Subcutaneous abdominal adipose tissue (tissue), 5 donors: ENCODE data around the gene TMEM259.

Experiments
- H3K27ac ChIP-seq: one replicate; pipeline ENCODE4 v1.7.0; 2013; ENCODE audit warnings: low read depth, mild to moderate bottlenecking, inconsistent platforms, low read length, moderate library complexity
- H3K27me3 ChIP-seq, 5 donors: one replicate each; pipeline ENCODE4 v1.7.0; 2013; ENCODE audit warnings: low read length in 5 of 5, inconsistent platforms in 1 of 5; ENCODE audit not compliant: control insufficient read depth in 5 of 5, insufficient read depth in 4 of 5
- H3K36me3 ChIP-seq, 5 donors: one replicate each; pipeline ENCODE4 v1.7.0; 2013; ENCODE audit warnings: low read length in 5 of 5; ENCODE audit not compliant: control insufficient read depth in 5 of 5, insufficient read depth in 5 of 5
- H3K4me1 ChIP-seq, 5 donors: one replicate each; pipeline ENCODE4 v1.7.0; 2013; ENCODE audit warnings: low read length in 5 of 5, mild to moderate bottlenecking in 3 of 5, moderate library complexity in 1 of 5; ENCODE audit not compliant: control insufficient read depth in 5 of 5, insufficient read depth in 5 of 5
- H3K4me3 ChIP-seq, 5 donors: one replicate each; pipeline ENCODE4 v1.7.0; 2013; ENCODE audit warnings: low read length in 5 of 5, low read depth in 1 of 5
- H3K9ac ChIP-seq, 5 donors: one replicate each; pipeline ENCODE4 v1.7.0; 2013; ENCODE audit warnings: low read length in 5 of 5, mild to moderate bottlenecking in 4 of 5, moderate library complexity in 3 of 5
- H3K9me3 ChIP-seq, 5 donors: one replicate each; pipeline ENCODE4 v1.7.0; 2013; ENCODE audit warnings: low read length in 5 of 5; ENCODE audit not compliant: control insufficient read depth in 5 of 5
- donor health status: healthy.
- donor health status: healthy.
- donor health status: healthy.
- donor health status: healthy.
- donor health status: healthy.

Gene TMEM259

DNA sequence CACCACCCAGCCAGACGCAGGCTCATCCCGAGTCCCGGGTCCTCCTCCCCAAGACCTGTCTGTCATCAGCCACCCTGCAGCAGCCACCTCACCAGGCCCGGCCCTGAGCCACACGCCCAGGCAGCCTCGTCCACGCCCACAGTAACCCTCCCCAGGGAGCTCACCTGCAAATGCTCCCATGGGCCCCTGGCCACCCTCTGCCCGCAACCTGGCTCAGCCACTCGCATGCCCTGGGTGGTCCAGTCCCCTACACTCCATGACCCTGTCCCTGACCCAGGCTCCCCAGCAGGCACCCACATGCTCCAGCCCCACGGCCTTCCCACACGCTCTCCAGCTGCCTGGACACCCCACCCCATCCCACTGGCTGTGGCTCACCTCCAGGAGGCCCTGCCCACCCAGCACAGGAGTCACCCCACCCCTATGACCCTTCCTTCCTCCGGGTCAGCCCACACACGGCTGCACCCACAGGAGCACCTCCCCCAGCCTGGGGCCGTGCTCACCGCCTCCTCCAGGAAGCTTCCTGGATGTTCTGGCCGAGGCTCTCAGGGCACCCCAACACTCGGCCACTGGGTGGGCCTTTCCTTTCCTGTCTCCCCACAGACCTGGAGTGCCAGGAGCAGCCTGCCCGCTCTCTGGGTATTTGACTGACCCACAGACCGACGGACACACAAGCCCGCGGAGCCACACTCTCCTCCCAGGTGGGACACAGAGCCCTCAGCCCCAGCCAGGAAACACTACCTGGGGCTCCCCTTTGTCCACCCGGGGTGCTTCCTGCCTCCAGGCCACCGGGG lies 3.6 kb downstream of the TMEM259 start:
- H3K27me3 ChIP-seq: no peaks in the 10 kb centered on the region
- no peaks in the 10 kb centered on the region for H3K9me3 ChIP-seq
- peak overlapping the region; percentile 16 for H3K27ac ChIP-seq
- peaks cover 13 to 65% (median 51%) of the 10 kb centered on the region in 5 donors for H3K4me1 ChIP-seq
- H3K36me3 ChIP-seq: peaks cover 0 to 23% (median 18%) of the 10 kb centered on the region in 5 donors
- peak overlapping the region in 2 of 5 donors; percentile 1 to 48 for H3K9ac ChIP-seq
- H3K4me3 ChIP-seq: peak overlapping the region in 2 of 5 donors; percentile 17 to 40

DNA sequence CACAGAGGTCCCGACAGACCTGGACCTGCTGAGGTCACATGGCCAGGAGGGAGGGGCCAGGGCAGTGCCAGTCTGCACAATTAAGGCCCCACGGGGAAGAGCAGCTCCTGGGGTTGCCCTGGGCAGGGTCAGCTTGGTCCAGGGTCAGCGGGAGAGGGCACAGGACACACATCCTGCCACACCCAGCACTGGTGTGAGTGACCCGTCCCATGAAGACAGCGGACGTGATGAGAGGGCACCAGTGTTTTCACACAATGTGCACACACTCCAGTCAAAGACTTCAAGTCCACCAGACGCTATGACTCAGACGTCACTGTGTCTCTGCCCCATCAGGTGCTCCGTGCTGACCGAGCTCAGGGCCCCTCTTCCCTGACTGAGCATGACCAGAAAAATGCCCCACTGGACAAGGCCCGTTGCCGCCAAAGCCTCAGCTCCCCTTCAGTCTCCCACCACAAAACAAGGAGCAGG lies 4.2 kb downstream of the TMEM259 start:
- H3K9ac ChIP-seq: peak overlapping the region in 3 of 5 donors; percentile 1 to 48 (median 44)
- peak overlapping the region in 3 of 5 donors; percentile 4 to 40 (median 17) for H3K4me3 ChIP-seq
- H3K27ac ChIP-seq: no peak overlapping the region
- H3K36me3 ChIP-seq: peaks cover 0 to 30% (median 24%) of the 10 kb centered on the region in 5 donors
- H3K4me1 ChIP-seq: peaks cover 13 to 63% (median 51%) of the 10 kb centered on the region in 5 donors
- no peaks in the 10 kb centered on the region for H3K27me3 ChIP-seq
- no peaks in the 10 kb centered on the region for H3K9me3 ChIP-seq

DNA sequence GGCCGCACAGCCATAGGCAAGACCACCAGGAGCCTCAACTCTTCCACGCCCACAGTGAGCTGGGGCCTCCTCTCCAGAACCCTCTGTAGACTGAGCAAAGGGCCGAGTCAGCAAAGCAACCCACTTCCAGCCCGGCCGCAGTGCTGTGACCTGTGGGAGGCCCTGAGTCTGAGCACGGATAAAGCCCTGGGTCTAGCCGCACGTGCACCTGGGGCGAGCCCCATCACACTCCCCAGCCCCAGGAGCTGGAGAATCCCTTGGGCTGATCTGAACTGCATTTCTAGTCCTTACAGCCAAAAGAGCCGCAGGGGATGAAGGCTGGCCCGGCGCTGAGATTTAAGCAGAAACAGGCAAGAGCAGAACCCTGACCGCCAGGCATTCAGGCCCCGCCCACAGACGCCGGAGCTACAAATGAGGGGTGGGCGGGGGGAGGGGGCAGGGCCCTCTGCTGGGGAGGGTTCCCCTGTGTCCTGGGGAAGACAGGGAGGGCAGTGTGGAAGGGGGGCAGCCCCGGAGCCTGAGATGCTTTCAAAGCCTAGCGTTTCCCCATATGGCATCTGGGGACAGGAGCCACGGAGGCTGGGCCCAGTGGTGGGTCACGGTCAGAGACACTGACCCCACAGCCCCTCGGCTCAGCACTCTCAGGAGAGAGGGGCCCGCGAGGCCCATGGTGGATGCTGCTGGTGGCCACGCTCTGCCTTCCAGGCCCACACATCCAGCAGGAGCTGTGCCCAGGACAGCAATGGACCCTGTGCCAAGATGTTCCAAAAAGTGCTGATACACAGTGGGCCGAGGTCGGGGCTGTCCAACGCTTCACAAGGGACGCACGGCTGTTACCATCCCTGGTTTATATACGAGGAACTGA lies 4.9 kb downstream of the TMEM259 start:
- H3K4me1 ChIP-seq: peaks cover 13 to 60% (median 51%) of the 10 kb centered on the region in 5 donors
- peak overlapping the region in 1 of 5 donors; percentile 48 for H3K9ac ChIP-seq
- H3K27me3 ChIP-seq: no peaks in the 10 kb centered on the region
- H3K27ac ChIP-seq: no peak overlapping the region
- peak overlapping the region in 3 of 5 donors; percentile 4 to 40 (median 17) for H3K4me3 ChIP-seq
- H3K9me3 ChIP-seq: no peaks in the 10 kb centered on the region
- peaks cover 0 to 36% (median 28%) of the 10 kb centered on the region in 5 donors for H3K36me3 ChIP-seq

DNA sequence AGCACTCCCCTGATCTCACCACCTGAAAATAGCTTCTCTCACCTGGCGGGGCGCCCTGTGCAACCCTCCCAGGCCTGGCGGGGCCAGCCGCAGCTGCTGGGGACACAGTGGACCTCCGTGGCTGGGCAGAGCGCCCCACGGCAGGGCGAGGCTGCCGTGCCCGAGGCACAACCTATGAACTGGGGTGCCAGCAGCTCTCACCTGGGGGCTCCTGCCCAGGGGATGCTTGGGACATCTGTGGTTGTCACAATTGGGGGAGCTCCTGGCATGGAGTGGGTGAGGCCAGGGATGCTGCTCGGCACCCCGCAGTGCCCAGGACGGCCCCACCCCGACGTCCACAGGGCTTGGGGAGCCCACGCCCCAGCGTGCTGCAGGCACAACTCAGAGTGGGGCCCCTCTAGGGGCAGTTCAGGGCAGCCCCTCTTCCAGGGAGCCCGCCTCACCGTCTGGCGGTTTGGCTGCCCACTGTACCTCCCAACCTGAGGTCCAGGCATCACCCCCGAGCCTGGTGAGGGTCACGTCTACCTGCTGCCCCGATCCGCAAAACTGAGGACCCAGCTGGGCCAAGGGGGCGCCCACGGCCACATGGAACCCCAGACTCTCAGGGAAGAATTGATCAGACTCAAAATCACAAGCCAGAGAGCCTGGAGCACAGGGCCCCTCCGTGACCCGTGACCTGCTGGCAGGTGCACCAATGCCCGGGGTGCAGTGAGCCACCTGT lies 5.7 kb downstream of the TMEM259 start:
- Histone ChIP-seq H3K9ac (no peak overlapping the region), H3K4me3 (no peak overlapping the region), H3K27me3 (no peaks in the 10 kb centered on the region), H3K4me1 (peaks cover 13 to 56% (median 49%) of the 10 kb centered on the region in 5 donors), H3K27ac (no peak overlapping the region), H3K36me3 (peaks cover 0 to 43% (median 36%) of the 10 kb centered on the region in 5 donors), H3K9me3 (no peaks in the 10 kb centered on the region)

DNA sequence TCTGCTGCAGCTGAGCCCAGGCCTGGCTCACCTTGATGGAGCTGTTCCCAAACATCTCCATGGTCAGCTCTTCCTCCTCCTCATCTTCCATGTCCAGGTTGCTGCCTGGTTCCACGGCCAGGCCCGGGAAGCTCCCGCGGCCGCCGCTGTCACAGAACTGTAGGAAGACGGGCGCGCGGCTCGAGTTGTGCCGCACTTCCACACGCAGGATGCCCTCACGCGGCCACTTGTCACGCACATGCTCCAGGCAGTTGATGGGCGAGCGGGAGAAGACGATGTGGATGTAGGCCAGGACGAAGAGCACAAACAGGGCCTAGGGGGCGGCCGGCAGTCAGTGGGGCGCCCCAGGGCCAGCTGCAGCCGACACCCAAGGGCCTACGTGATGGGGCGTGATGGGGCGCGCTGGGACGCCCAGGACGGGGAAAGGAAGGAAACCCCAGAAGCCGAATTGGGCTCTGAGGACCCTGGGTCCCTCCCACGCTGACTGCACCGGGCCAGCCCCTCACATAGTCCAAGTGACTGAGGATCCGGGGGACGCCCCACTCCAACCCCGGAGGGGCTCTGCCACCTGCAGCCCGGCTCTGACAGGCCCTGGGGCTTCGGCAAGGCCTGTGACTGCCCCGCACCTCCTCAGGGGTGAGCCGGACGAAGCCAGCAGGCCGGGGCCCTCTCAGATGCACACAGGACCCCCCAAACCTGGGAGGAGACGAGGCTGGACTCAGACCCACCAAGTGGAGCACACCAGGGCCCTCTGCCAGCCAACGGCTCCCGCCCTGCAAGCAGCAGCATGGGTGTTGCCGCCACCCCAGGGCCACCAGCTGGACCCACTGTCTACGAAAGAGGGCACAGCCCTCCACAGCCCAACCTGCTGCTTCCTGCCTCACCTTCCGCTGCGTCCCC lies 6.5 kb downstream of the TMEM259 start:
- Histone ChIP-seq H3K36me3 (peaks cover 0 to 51% (median 42%) of the 10 kb centered on the region in 5 donors), H3K27me3 (no peaks in the 10 kb centered on the region), H3K4me3 (no peak overlapping the region), H3K27ac (no peak overlapping the region), H3K4me1 (peaks cover 11 to 49% (median 42%) of the 10 kb centered on the region in 5 donors), H3K9me3 (no peaks in the 10 kb centered on the region), H3K9ac (no peak overlapping the region)

DNA sequence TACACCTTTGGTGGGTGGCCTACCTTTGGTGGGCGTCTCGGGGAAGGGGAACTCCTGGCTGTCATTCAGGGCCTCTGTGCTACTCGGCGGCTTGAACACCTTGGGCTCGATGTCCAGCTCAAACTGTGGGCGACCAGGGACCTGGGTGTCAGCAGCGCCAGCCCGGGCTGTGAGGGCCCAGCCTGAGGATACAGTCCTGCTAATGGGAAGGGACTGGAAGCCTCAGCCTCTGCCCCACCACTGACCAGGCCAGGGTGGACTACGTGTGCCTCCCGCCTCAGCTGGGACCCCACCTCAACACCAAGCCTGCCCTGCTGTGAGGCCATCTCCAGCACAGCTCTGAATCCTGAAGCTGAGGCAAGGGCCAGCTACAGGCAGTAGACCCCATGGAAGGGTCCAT lies 7.7 kb downstream of the TMEM259 start:
- H3K9me3 ChIP-seq: no peaks in the 10 kb centered on the region
- H3K27me3 ChIP-seq: no peaks in the 10 kb centered on the region
- H3K9ac ChIP-seq: peak overlapping the region in 1 of 5 donors; percentile 30
- H3K4me3 ChIP-seq: no peak overlapping the region
- no peak overlapping the region for H3K27ac ChIP-seq
- peaks cover 0 to 61% (median 45%) of the 10 kb centered on the region in 5 donors for H3K36me3 ChIP-seq
- peaks cover 8 to 37% (median 30%) of the 10 kb centered on the region in 5 donors for H3K4me1 ChIP-seq

DNA sequence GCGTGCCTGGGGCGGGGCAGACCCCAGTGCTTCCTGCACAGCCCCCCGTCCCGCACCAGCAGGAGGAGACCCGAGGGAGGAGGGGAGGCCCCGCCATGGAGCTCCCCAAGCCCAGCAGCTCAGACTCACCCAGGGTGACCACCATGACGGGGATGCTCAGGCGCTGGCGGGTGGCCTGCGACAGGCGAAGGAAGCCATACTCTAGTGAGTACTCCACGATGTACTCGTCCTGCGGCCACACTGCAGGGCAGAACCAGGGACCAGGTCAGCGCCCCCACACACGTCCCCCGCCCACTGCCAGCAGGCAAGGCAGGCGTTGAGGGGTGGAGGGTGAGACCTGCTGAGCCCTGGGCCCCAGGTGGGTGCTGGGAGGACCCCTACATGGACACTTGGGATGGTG lies 8.6 kb downstream of the TMEM259 start:
- H3K36me3 ChIP-seq: peaks cover 0 to 61% (median 45%) of the 10 kb centered on the region in 5 donors
- no peak overlapping the region for H3K9ac ChIP-seq
- no peaks in the 10 kb centered on the region for H3K27me3 ChIP-seq
- no peak overlapping the region for H3K4me3 ChIP-seq
- H3K4me1 ChIP-seq: peaks cover 6 to 28% (median 21%) of the 10 kb centered on the region in 5 donors
- no peaks in the 10 kb centered on the region for H3K9me3 ChIP-seq
- no peak overlapping the region for H3K27ac ChIP-seq

DNA sequence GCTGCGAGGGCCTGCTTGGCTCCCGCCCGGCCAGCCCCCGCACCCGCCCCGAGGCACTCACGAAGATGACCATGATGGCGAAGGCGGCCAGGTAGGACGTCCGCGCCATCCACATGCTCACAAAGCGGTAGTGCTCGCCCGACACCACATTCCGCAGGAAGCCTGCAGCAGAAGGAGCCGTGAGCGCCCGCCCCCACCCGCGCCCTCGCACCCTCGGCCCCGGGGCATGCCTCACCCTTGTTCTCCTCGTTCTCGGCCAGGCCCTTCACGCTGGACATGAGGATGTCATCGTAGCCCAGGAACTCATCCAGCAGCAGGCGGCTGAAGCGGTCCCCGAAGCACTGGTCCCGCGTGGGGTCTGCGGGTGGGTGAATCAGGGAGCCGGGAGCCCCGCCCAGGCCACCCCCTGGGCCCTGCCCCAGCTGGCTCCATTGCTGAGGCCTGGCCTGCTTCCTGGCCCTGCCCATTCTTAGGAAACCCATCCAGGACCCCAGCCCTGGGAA lies 9.0 kb downstream of the TMEM259 start:
- Histone ChIP-seq H3K4me3 (no peak overlapping the region), H3K36me3 (peaks cover 0 to 61% (median 45%) of the 10 kb centered on the region in 5 donors), H3K9ac (no peak overlapping the region), H3K9me3 (no peaks in the 10 kb centered on the region), H3K27ac (no peak overlapping the region), H3K27me3 (no peaks in the 10 kb centered on the region), H3K4me1 (peaks cover 4 to 24% (median 17%) of the 10 kb centered on the region in 5 donors)
